RKO (cell line): ENCODE results near the gene VPS35L.
"Not testable (repeated sequence)": the region's sequence is repeated elsewhere in the genome, so short reads cannot be mapped to it uniquely, and the experiment has no call there.

Source experiments
- DNase-seq: peaks from one replicate; pipeline ENCODE4 v3.0.0-alpha.2; 2016; ENCODE audit warnings: low spot score

Gene VPS35L

DNA sequence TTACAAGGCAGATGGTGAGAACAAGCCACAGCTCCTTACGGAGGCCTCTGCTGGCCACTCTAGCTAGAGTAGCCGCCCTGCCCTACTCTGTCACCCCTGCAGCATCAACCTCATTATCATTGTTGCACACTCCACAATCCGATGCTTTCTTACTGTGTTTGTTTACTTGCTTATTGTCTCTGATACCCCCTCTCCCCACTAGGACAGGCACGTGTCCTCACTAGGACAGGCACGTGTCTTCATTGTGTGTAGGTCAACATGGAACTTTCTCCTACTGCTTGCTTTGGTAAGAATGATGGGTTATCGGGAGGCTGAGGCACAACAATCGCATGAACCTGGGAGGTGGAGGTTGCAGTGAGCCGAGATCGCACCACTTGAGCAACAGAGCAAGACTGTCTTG is 98.6 kb downstream of the VPS35L start:
- no peak for DNase-seq

- no peak for DNase-seq
These were observed 99.8 kb downstream of the VPS35L start for GRCh38 chr16:19655242-19655777.

DNA sequence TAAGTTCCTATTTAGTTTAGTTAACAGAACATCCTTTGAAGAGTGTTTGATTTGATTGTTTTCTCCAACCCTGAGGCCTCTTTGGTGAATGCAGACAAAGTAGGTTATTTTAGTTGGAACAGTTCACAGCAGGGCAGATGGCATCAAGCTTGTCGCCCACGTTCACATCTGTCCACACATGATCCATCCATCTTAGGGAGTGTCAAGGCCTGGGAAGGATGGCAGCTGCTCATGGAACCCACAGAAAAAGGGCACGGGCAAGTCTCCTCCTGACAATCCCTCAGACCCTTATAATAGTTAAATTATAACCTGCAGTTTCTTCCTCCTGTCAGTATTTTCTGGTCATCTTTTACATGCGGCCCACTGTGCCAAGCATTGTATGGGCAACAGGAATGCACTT is 102.3 kb downstream of the VPS35L start:
- no peak for DNase-seq

GRCh38 chr16:19659554-19659953 is 104.1 kb downstream of the VPS35L start:
- no peak for DNase-seq

GRCh38 chr16:19660432-19660831 is 104.9 kb downstream of the VPS35L start:
- no peak for DNase-seq

GRCh38 chr16:19662351-19662750 is 106.8 kb downstream of the VPS35L start:
- DNase-seq, result no peak

GRCh38 chr16:19664166-19664565 is 108.7 kb downstream of the VPS35L start:
- no peak for DNase-seq

GRCh38 chr16:19665313-19665712 is 109.8 kb downstream of the VPS35L start:
- not testable (repeated sequence) for DNase-seq

GRCh38 chr16:19666477-19666876 is 111.0 kb downstream of the VPS35L start:
- DNase-seq, result no peak

- no peak for DNase-seq
These were observed 116.9 kb downstream of the VPS35L start for GRCh38 chr16:19672378-19672777.

DNA sequence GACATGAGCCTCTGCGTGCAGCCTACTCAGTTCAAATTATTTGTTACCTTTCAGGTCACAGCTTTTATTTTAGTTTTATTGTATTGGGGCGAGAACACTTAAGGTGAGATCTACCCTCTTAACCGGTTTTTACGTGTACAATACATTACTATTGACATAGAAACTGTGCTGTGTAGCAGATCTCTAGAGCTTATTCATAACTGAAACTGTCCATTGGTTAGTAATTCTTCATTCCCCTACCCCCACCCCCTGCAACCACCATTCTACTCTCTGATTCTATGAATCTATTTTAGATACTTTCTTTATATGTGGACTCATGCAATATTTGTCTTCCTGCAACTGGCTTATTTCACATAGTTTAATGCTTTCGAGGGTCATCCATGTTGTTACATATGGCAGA is 119.0 kb downstream of the VPS35L start:
- no peak for DNase-seq

DNA sequence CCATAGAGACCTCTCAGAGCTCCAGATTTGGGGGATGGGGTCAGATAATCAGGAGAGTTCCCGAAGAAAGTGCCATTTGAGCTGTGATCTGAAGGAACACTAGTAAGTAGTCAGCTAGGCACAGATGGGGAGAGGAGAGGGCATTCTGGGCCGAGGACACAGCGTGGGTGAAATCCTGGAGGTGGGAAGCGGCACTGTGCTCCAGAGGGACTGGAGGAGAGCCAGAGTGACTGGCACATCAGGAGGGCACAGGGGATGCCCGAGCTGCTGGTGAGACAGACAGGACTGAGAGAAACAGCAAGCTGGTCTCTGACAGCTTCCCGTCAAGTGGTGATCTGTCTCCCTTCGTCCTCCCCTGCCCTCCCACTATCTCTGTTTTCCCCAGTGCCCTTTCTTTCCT is 121.9 kb downstream of the VPS35L start:
- no peak for DNase-seq

GRCh38 chr16:19678804-19679203 is 123.3 kb downstream of the VPS35L start:
- no peak for DNase-seq

- DNase-seq, result not testable (repeated sequence)
These were observed 123.8 kb downstream of the VPS35L start for GRCh38 chr16:19679281-19679680.

DNA sequence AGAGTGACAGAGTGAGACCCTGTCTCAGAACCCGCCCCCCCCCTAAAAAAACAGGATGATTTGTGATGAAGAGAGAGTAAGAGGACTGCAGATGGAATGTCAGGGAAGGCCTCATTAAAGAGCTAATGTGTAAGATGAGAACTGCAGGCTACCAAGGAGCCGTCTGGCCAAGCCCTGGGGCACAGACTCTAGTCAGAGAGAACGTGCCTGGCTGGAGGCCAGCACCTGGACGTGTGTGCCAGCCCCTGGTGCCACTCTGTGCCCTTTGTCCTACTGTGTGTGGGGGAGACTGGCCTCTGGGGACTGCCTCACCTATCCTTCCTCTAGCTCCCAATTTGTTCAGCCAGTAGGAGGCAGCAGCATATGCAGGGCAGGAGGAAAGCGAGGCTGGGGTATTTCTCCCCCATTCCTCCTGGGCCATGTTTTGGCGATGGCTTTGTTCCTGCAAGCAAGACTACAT is 125.4 kb downstream of the VPS35L start:
- DNase-seq, result no peak

- no peak for DNase-seq
These were observed 126.1 kb downstream of the VPS35L start for GRCh38 chr16:19681637-19682036.

GRCh38 chr16:19683453-19684236 is 128.1 kb downstream of the VPS35L start:
- no peak for DNase-seq

DNA sequence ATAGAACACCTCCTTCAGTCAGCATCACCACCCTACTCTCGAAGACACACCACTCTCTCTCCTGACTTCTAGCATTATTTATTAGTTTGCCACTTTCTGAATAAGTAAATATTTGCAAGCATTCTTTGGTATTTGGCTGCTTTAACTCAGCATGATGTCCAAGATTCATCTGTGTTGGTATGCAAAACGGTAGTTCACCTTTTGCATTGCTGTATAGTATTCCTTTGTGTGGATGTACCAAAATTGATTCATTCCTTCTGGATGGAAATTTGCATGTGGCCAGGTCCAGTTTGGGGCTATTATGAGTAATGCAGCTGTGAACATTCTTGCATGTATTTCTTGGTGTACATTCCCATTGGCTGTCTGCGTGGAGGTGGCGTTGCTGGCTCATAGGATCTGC is 129.7 kb downstream of the VPS35L start:
- no peak for DNase-seq

DNA sequence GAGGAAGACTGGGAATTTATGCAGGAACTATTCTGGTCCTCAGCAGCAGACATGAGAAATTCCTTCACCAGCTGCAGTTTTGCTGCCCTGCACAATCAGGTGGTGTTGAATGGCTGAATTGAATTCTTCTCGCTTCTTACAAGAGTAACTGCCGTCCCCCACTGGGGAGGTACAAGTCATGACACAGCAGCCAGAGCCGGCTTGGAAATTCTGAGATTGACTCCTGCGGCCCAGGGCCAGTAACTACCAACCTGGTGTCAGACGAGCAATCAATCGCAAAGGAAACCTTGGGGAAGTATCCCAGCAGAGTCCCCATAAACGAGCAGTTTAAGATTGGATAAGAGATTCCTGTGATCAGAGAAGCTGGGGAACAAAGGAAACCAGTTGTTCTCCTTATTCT is 131.8 kb downstream of the VPS35L start:
- DNase-seq, result no peak

DNA sequence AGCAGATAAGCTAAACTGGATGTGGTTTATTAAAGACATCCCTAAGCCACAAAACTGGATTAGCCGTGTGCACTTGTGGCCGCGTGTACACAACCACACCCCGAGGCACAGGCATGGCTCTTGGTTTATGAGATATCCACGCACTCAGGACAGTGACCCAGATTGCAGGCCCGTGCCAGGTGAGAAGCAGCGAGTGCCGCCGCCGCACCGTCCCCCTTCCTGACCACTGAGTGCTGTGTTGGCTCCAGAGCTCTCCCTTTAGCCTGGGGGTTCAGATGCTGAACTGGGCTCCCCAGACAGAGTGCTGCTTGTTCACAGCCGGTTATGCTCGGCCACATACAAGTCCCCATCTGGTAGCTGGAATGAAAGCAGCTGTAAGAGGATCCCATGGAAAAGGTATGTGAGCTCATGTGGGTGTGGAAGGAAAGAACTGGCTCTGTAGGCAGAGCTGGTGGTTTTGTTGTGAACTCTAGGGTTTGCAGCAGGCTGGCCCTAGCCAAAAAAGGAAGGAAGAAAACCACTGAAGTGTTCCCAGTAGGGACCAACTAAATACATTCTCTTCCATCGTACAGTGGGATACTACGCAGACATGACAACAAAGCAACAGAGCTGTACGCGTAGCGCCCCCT is 133.0 kb downstream of the VPS35L start:
- DNase-seq, result no peak

DNA sequence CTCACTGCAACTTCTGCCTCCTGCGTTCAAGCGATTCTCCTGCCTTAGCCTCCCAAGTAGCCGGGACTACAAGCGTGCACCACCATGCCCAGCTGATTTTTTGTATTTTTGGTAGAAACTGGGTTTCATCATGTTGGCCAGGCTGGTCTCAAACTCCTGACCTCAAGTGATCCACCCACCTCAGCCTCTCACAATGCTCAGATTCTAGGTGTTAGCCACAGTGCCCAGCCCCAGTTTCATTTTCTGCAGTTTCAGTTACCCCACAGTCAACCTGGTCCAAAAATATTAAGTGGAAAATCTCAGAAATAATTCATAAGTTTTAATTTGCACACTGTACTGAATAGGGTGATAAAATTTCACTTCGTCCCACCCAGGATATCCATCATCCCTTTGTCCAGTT is 133.8 kb downstream of the VPS35L start:
- no peak for DNase-seq

DNA sequence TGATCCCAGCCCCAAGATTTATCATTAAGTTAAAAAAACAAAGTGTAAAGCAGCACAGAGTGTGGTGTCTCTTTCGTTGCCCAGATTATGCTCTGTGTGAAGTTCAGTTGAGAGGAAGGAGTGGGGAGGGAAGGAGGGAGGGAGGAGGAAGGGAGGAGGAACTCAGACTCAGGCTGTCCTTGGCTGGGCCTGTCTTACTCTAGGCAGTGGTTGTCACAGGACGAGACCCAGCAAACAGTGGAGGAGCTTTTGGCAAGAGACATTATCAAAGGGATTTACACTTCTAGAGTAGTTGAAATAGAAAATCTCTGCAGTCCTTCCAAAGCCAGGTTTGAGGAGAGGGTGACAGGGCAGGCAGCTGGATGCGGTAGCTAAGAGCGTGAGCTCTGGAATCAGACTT is 134.7 kb downstream of the VPS35L start:
- DNase-seq, result no peak

GRCh38 chr16:19691161-19691711 is 135.7 kb downstream of the VPS35L start:
- no peak for DNase-seq
